Endodermal cell (in vitro differentiated cells): Measurements from ENCODE around the gene PRDM16. TPM values are rescaled to one million over a fixed set of nuclear protein-coding genes. Genes with fewer than 3 reads are reported as not detected.

ENCODE experiments used
- DNase-seq: peaks from one replicate; pipeline ENCODE4 v3.0.0-alpha.2; 2017
- H3K27ac ChIP-seq: 2 replicates; pipeline ENCODE4 v1.5.1; 2013; ENCODE audit warnings: mild to moderate bottlenecking, low read depth, low read length, moderate library complexity
- H3K27me3 ChIP-seq: 2 replicates; pipeline ENCODE4 v1.6.1; 2013; ENCODE audit warnings: mild to moderate bottlenecking, low read length, moderate library complexity; ENCODE audit not compliant: insufficient read depth, control insufficient read depth, poor library complexity, severe bottlenecking
- H3K36me3 ChIP-seq: 2 replicates; pipeline ENCODE4 v1.7.0; 2013; ENCODE audit warnings: mild to moderate bottlenecking, low read length, moderate library complexity; ENCODE audit not compliant: control insufficient read depth, insufficient read depth
- H3K4me1 ChIP-seq: one replicate; pipeline ENCODE4 v1.7.0; 2013; ENCODE audit warnings: low read length; ENCODE audit not compliant: control insufficient read depth, insufficient read depth
- H3K4me3 ChIP-seq: 2 replicates; pipeline ENCODE4 v1.5.1; 2013; ENCODE audit warnings: mild to moderate bottlenecking, low read length, moderate library complexity
- H3K9ac ChIP-seq: 2 replicates; pipeline ENCODE4 v1.6.1; 2013; ENCODE audit warnings: mild to moderate bottlenecking, low read length, moderate library complexity; ENCODE audit not compliant: poor library complexity, severe bottlenecking; ENCODE audit errors: extremely low read depth
- H3K9me3 ChIP-seq: 2 replicates; pipeline ENCODE4 v1.6.1; 2013; ENCODE audit warnings: mild to moderate bottlenecking, low read length, moderate library complexity; ENCODE audit not compliant: control insufficient read depth
- H3K27ac Mint-ChIP-seq: 2 replicates; pipeline ENCODE4 v1.8.0; 2020; ENCODE audit warnings: mixed read lengths
- H3K27me3 Mint-ChIP-seq: 2 replicates; pipeline ENCODE4 v1.8.0; 2021; ENCODE audit warnings: mild to moderate bottlenecking, mixed read lengths; ENCODE audit not compliant: insufficient read depth
- H3K36me3 Mint-ChIP-seq: 2 replicates; pipeline ENCODE4 v1.8.0; 2020; ENCODE audit warnings: low read depth, mixed read lengths
- H3K4me1 Mint-ChIP-seq: 2 replicates; pipeline ENCODE4 v1.8.0; 2020; ENCODE audit warnings: mixed read lengths
- H3K4me3 Mint-ChIP-seq: 2 replicates; pipeline ENCODE4 v1.8.0; 2020; ENCODE audit warnings: mild to moderate bottlenecking, moderate library complexity, mixed read lengths
- H3K9me3 Mint-ChIP-seq: 2 replicates; pipeline ENCODE4 v1.8.0; 2020; ENCODE audit warnings: mild to moderate bottlenecking, mixed read lengths
- WGBS, 2 experiments: methylation state at CpG; one replicate each; pipeline versions ENCODE4 v1.1.5 to v1.1.7; 2013; ENCODE audit warnings: missing lambda C conversion rate in 2 of 2, mixed read lengths in 1 of 2; ENCODE audit not compliant: insufficient coverage in 1 of 2, insufficient read length in 1 of 2; 5-methylcytosine and 5-hydroxymethylcytosine counted together
- total RNA-seq, 2 donors: library from RNA; stranded (reverse); fragmentation: NEBNext Ultra II Directional in 1 of 2; extraction: Animal tissue kit (Norgen Biotek cat#: 25700) in 1 of 2; gene quantifications; 2 replicates in 1 of 2; 3 replicates in 1 of 2; pipeline ENCODE4 v1.2.1, GENCODE V29; 2021
- TF ChIP-seq, protein P1 (sequence below): fragments of 200-600 bp; sonication (generic); conservative IDR thresholded peaks from 2 replicates; pipeline ENCODE4 v1.5.0; 2021; ENCODE audit warnings: antibody characterized with exemption, mild to moderate bottlenecking

The PRDM16 gene
- total RNA-seq, 2 donors from 2014 or later: 2.1 to 4.0 TPM

DNA sequence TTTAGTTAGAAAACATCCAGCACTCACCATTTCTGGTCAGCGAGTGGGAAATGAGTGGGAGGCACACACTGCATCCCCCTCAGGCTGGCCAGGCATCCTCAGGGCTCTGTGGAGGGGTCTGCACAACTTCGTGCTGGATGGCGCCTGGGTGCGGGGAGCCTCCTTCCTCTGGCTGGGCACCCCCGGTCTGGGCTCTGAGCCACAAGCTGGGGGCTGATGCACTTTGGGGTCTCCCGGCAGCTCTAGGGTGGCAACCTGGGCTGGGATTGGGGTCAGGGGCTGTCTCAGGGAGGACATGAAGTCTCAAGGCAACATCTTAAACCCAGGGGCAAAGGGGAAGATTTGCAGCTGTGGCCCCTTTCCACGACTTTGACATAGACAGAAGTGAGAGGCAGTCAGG lies 23.5 kb downstream of the PRDM16 start:
- WGBS, 2 experiments: 92 to 94% methylated on average over 6 to 7 of the region's 7 CpGs
- no peaks in the 10 kb centered on the region for H3K36me3 Mint-ChIP-seq

DNA sequence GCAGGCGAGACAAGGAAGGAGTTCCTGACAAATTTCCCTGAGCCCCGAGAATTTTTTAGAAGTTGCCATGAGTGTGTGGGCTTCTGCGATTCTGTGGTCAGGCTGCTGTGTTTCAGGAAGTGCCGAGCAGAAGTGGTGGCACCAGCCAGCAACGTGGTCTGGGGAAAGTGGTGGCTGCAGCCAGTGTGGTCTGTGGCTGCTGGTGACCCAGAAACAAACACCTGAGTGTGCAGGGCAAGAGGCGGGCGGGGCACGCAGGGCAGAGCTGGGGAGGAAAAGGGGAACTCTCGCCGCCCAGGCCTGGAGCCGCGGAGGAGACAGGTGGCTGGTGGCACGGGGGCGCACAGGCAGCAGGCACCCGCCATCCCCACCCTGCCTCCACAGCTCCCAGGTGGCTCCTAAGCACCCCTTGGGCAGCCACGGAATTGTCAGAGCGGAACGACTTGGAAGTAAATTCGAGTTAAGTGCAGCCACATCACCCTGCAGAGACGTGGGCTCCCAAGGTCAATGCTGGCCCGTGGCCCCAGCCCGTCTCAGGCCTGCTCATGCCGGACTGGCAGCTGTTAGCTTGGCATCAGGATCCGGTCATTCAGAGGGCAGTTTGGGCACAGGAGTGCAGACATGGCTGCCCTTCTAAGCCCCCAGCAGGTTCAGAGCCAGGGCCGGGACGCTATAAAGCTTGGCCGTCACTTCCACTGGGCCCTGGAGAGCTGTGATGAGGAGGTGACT lies 25.1 kb downstream of the PRDM16 start:
- no peak for DNase-seq
- 89 to 93% methylated on average over 13 to 27 of the region's 27 CpGs for WGBS, 2 experiments
- Mint-ChIP-seq H3K27ac (no peak overlapping the region), H3K4me1 (no peaks in the 10 kb centered on the region), H3K4me3 (no peak overlapping the region), H3K9me3 (no peaks in the 10 kb centered on the region), H3K27me3 (no peaks in the 10 kb centered on the region), H3K36me3 (no peaks in the 10 kb centered on the region)
- TF ChIP-seq, protein P1, sequence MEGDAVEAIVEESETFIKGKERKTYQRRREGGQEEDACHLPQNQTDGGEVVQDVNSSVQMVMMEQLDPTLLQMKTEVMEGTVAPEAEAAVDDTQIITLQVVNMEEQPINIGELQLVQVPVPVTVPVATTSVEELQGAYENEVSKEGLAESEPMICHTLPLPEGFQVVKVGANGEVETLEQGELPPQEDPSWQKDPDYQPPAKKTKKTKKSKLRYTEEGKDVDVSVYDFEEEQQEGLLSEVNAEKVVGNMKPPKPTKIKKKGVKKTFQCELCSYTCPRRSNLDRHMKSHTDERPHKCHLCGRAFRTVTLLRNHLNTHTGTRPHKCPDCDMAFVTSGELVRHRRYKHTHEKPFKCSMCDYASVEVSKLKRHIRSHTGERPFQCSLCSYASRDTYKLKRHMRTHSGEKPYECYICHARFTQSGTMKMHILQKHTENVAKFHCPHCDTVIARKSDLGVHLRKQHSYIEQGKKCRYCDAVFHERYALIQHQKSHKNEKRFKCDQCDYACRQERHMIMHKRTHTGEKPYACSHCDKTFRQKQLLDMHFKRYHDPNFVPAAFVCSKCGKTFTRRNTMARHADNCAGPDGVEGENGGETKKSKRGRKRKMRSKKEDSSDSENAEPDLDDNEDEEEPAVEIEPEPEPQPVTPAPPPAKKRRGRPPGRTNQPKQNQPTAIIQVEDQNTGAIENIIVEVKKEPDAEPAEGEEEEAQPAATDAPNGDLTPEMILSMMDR: no peak
- Histone ChIP-seq H3K4me1 (no peaks in the 10 kb centered on the region), H3K27me3 (no peaks in the 10 kb centered on the region), H3K36me3 (no peaks in the 10 kb centered on the region), H3K9me3 (no peaks in the 10 kb centered on the region), H3K9ac (no peak overlapping the region), H3K4me3 (no peak overlapping the region), H3K27ac (no peak overlapping the region)

More for the DNA sequence above, 23.5 kb downstream of the PRDM16 start:
- no peak overlapping the region for H3K4me3 Mint-ChIP-seq
- no peak overlapping the region for H3K27ac ChIP-seq
- H3K4me1 ChIP-seq: no peaks in the 10 kb centered on the region
- H3K9ac ChIP-seq: no peak overlapping the region
- H3K9me3 Mint-ChIP-seq: no peaks in the 10 kb centered on the region
- no peaks in the 10 kb centered on the region for H3K4me1 Mint-ChIP-seq
- H3K27me3 ChIP-seq: no peaks in the 10 kb centered on the region
- TF ChIP-seq, protein P1: no peak
- H3K36me3 ChIP-seq: no peaks in the 10 kb centered on the region
- DNase-seq: no peak
- no peak overlapping the region for H3K27ac Mint-ChIP-seq
- H3K27me3 Mint-ChIP-seq: no peaks in the 10 kb centered on the region
- no peak overlapping the region for H3K4me3 ChIP-seq
- no peaks in the 10 kb centered on the region for H3K9me3 ChIP-seq

DNA sequence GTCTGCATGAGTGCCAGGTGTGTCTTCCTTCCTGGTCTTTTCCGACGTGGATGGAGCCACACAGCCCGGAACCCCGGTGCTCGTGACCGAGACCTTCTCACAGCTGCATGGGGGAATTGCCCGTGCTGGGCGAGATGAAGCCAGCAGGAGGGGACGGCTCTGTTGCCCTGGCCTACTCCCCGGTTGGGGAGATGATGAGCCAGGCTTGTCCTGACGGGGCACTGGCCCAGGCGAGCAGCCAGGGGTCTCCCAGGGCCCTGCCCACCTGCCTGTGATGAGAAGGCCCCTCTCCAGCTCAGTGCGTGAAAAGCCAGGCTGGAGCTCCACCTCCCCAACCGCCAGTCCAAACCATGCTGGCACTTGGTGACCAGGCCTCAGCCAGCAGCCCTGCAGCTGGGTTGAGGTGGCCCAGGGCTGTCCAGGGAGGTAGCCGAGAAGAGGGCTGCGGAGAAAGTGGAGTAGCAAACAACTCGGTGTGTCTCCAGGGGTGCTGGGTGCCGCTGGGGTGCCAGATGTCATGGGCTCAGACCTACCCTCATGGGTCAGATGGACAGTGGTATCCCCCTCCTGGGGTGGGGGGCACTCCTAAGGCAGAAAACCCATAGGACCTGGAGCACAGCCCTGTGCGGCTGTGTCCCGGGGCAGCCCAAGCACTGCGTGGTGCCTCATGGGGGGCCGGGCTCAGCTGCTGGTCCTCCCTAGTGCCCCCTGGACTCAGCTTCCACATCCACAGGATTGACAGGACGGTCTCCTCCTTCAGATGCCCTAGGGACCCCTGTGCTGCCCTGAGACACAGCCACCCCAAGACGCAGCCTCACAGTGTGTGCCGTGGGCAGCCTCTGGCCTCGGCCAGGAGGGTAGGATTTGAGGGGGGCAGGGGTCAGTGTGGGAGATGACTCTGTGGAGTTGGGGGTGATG lies 26.1 kb downstream of the PRDM16 start:
- no peaks in the 10 kb centered on the region for H3K4me1 ChIP-seq
- no peak overlapping the region for H3K9ac ChIP-seq
- H3K4me3 ChIP-seq: no peak overlapping the region
- TF ChIP-seq, protein P1: no peak
- H3K4me1 Mint-ChIP-seq: no peaks in the 10 kb centered on the region
- no peaks in the 10 kb centered on the region for H3K27me3 Mint-ChIP-seq
- no peaks in the 10 kb centered on the region for H3K27me3 ChIP-seq
- H3K9me3 ChIP-seq: no peaks in the 10 kb centered on the region
- H3K36me3 Mint-ChIP-seq: no peaks in the 10 kb centered on the region
- 83 to 95% methylated on average over 5 to 26 of the region's 26 CpGs for WGBS, 2 experiments
- H3K27ac Mint-ChIP-seq: no peak overlapping the region
- H3K36me3 ChIP-seq: no peaks in the 10 kb centered on the region
- H3K27ac ChIP-seq: no peak overlapping the region
- no peak for DNase-seq
- no peak overlapping the region for H3K4me3 Mint-ChIP-seq
- H3K9me3 Mint-ChIP-seq: no peaks in the 10 kb centered on the region
